Transverse colon (tissue), 4 donors: ENCODE data around the gene LIMCH1.

Experiments used
- EP300 ChIP-seq: sonication (generic); formaldehyde crosslinking; IDR thresholded peaks from one replicate; pipeline ENCODE4 v1.6.1; 2017; ENCODE audit warnings: antibody characterized with exemption, low read depth
- POLR2A ChIP-seq: fragments of 450-650 bp; IDR thresholded peaks from one replicate; pipeline ENCODE4 v1.6.1; 2016; ENCODE audit warnings: antibody characterized with exemption, mild to moderate bottlenecking, moderate library complexity
- POLR2AphosphoS5 ChIP-seq, 3 donors: sonication (generic); formaldehyde crosslinking; IDR thresholded peaks; one replicate each; pipeline ENCODE4 v1.6.1; 2016; ENCODE audit warnings: antibody characterized with exemption in 3 of 3
- TF ChIP-seq, protein P1 (sequence below), 5 experiments: fragments of 200-600 bp in 3 of 5; fragments of 450-650 bp in 2 of 5; sonication (generic) in 3 of 5; IDR thresholded peaks; 1 replicate in 2 of 5; 2 replicates in 3 of 5; pipeline ENCODE4 v1.5.1; 2016 to 2017; ENCODE audit warnings: antibody characterized with exemption in 5 of 5, inconsistent platforms in 3 of 5, mild to moderate bottlenecking in 2 of 5, moderate library complexity in 1 of 5

DNA sequence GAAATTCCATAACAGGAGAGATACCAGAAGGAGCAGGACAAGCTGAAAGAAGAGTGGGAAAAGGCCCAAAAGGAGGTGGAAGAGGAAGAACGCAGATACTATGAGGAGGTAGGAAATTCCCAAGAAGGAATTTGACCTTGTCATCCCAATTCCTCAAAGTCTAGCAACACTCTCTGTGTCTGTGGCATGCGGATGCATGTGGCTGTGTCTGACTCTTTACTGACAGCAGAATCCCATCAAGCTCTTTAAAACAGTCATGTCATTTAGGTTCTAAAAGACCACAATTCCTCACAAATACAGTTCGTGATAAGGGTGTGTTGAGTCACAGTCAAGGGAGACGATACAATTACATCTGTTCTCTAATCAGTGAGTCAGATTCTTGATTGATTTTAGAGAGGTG lies 142.0 kb downstream of the LIMCH1 start:
- TF ChIP-seq, protein P1, sequence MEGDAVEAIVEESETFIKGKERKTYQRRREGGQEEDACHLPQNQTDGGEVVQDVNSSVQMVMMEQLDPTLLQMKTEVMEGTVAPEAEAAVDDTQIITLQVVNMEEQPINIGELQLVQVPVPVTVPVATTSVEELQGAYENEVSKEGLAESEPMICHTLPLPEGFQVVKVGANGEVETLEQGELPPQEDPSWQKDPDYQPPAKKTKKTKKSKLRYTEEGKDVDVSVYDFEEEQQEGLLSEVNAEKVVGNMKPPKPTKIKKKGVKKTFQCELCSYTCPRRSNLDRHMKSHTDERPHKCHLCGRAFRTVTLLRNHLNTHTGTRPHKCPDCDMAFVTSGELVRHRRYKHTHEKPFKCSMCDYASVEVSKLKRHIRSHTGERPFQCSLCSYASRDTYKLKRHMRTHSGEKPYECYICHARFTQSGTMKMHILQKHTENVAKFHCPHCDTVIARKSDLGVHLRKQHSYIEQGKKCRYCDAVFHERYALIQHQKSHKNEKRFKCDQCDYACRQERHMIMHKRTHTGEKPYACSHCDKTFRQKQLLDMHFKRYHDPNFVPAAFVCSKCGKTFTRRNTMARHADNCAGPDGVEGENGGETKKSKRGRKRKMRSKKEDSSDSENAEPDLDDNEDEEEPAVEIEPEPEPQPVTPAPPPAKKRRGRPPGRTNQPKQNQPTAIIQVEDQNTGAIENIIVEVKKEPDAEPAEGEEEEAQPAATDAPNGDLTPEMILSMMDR (IDR thresholded peaks at IDR 0.05): no peak
- TF ChIP-seq EP300 (no peak), POLR2AphosphoS5 (IDR thresholded peaks at IDR 0.05) (no peak), POLR2A (no peak)
